Trophoblast cell (in vitro differentiated cells and primary cell): ENCODE results near the gene TRIM16.

ENCODE experiments used
- DNase-seq, 2 donors: peaks; one replicate each; pipeline ENCODE4 v3.0.0-alpha.2; 2016
- H2AFZ ChIP-seq: 2 replicates; pipeline ENCODE4 v1.6.1; 2013; ENCODE audit warnings: low read length, moderate library complexity, mild to moderate bottlenecking; ENCODE audit not compliant: insufficient read depth, poor library complexity
- H2AK5ac ChIP-seq: 2 replicates; pipeline ENCODE4 v1.6.1; 2013; ENCODE audit warnings: mild to moderate bottlenecking, low read length
- H2BK120ac ChIP-seq: 2 replicates; pipeline ENCODE4 v1.6.1; 2013; ENCODE audit warnings: low read length, mild to moderate bottlenecking, moderate library complexity; ENCODE audit not compliant: insufficient read depth, poor library complexity
- H2BK12ac ChIP-seq: 2 replicates; pipeline ENCODE4 v1.6.1; 2013; ENCODE audit warnings: mild to moderate bottlenecking, low read length, moderate library complexity
- H2BK5ac ChIP-seq: 2 replicates; pipeline ENCODE4 v1.6.1; 2013; ENCODE audit warnings: low read length, low read depth, moderate library complexity, mild to moderate bottlenecking; ENCODE audit not compliant: poor library complexity
- H3K14ac ChIP-seq: 2 replicates; pipeline ENCODE4 v1.6.1; 2013; ENCODE audit warnings: mild to moderate bottlenecking, low read length
- H3K18ac ChIP-seq: 2 replicates; pipeline ENCODE4 v1.6.1; 2013; ENCODE audit warnings: mild to moderate bottlenecking, low read length
- H3K23ac ChIP-seq: 2 replicates; pipeline ENCODE4 v1.6.1; 2013; ENCODE audit warnings: low read length
- H3K27ac ChIP-seq: 2 replicates; pipeline ENCODE4 v1.5.1; 2013; ENCODE audit warnings: low read depth, mild to moderate bottlenecking, inconsistent platforms, low read length, moderate library complexity
- H3K27me3 ChIP-seq: 2 replicates; pipeline ENCODE4 v1.6.1; 2013; ENCODE audit warnings: inconsistent platforms, mild to moderate bottlenecking, low read length, moderate library complexity; ENCODE audit not compliant: insufficient read depth
- H3K36me3 ChIP-seq, 2 experiments: 1 replicate in 1 of 2; 2 replicates in 1 of 2; pipeline ENCODE4 v1.6.1; 2013; ENCODE audit warnings: low read length in 2 of 2, mild to moderate bottlenecking in 2 of 2, moderate library complexity in 1 of 2; ENCODE audit not compliant: insufficient read depth in 2 of 2, control insufficient read depth in 1 of 2
- H3K4ac ChIP-seq: 2 replicates; pipeline ENCODE4 v1.6.1; 2013; ENCODE audit warnings: low read depth, mild to moderate bottlenecking, low read length, moderate library complexity
- H3K4me1 ChIP-seq, 2 experiments: 1 replicate in 1 of 2; 2 replicates in 1 of 2; pipeline ENCODE4 v1.6.1; 2013; ENCODE audit warnings: low read length in 2 of 2, mild to moderate bottlenecking in 2 of 2, moderate library complexity in 1 of 2; ENCODE audit not compliant: insufficient read depth in 2 of 2, control insufficient read depth in 1 of 2
- H3K4me2 ChIP-seq: 2 replicates; pipeline ENCODE4 v1.6.1; 2013; ENCODE audit warnings: inconsistent platforms, mild to moderate bottlenecking, low read length, moderate library complexity
- H3K4me3 ChIP-seq: 2 replicates; pipeline ENCODE4 v1.5.1; 2013; ENCODE audit warnings: mild to moderate bottlenecking, low read depth, low read length, inconsistent platforms
- H3K79me1 ChIP-seq: one replicate; pipeline ENCODE4 v1.6.1; 2013; ENCODE audit warnings: low read length
- H3K79me2 ChIP-seq: 2 replicates; pipeline ENCODE4 v1.6.1; 2013; ENCODE audit warnings: low read length, mild to moderate bottlenecking; ENCODE audit not compliant: control insufficient read depth, insufficient read depth, poor library complexity
- H3K9ac ChIP-seq: 2 replicates; pipeline ENCODE4 v1.6.1; 2013; ENCODE audit warnings: mild to moderate bottlenecking, low read length
- H3K9me3 ChIP-seq: 2 replicates; pipeline ENCODE4 v1.6.1; 2013; ENCODE audit warnings: low read depth, mild to moderate bottlenecking, control low read depth, inconsistent platforms, low read length; ENCODE audit not compliant: insufficient read depth
- H4K12ac ChIP-seq: 2 replicates; pipeline ENCODE4 v1.6.1; 2013; ENCODE audit warnings: low read depth, mild to moderate bottlenecking, low read length, moderate library complexity
- H4K8ac ChIP-seq: 2 replicates; pipeline ENCODE4 v1.6.1; 2013; ENCODE audit warnings: low read depth, mild to moderate bottlenecking, low read length, moderate library complexity
- H4K91ac ChIP-seq: one replicate; pipeline ENCODE4 v1.6.1; 2013; ENCODE audit warnings: low read depth, mild to moderate bottlenecking, low read length, moderate library complexity
- whole genome bisulfite sequencing: extraction: QIAGEN DNeasy Blood & Tissue Kit; methylation state at CpG from one replicate; pipeline ENCODE4 v1.1.7; 2013; ENCODE audit warnings: missing lambda C conversion rate; ENCODE audit not compliant: insufficient read length, insufficient coverage; ENCODE audit errors: extremely low coverage; 5-methylcytosine and 5-hydroxymethylcytosine counted together

TRIM16 gene

GRCh38 chr17:15659663-15660062 is 24.4 kb downstream of the TRIM16 start:
- no CpG with 5 or more reads among the region's 4 CpGs for WGBS
- Histone ChIP-seq H3K9ac (no peak overlapping the region), H4K12ac (no peak overlapping the region)

DNA sequence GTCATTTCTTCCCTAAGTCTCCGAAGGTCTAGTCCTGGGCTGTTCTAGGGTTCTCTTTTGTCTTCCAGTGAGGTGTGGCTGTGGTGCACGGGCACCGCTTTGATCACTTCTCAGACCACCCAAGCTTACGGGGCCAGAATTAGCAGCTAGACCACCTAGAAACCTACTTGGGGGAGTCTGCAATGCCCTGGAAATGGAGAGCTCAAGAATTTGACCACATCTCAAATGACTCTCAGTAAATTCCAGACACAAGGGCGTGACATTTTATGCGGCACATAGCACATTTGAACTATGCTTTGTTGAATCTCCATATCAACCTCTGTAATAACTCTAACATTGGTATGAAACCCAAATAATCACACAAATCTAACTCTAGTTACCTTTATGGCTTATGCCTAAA is 24.9 kb downstream of the TRIM16 start:
- H2BK120ac ChIP-seq = peak overlapping the region; percentile 1
- H3K79me1 ChIP-seq = peaks cover 11% of the 10 kb centered on the region
- H3K4me2 ChIP-seq = no peak overlapping the region
- peak overlapping the region; percentile 11 for H2BK5ac ChIP-seq
- no peaks in the 10 kb centered on the region for H3K9me3 ChIP-seq
- H4K8ac ChIP-seq = no peak overlapping the region
- H4K91ac ChIP-seq = peak overlapping the region; percentile 12
- DNase-seq = peak; percentile 33 to 74
- no peak overlapping the region for H3K4ac ChIP-seq
- H2AFZ ChIP-seq = no peak overlapping the region
- peak overlapping the region; percentile 42 for H2BK12ac ChIP-seq
- no peak overlapping the region for H3K14ac ChIP-seq
- H3K36me3 ChIP-seq = peaks cover 2% of the 10 kb centered on the region in 2 experiments
- H2AK5ac ChIP-seq = no peak overlapping the region
- peaks cover 24 to 31% of the 10 kb centered on the region in 2 experiments for H3K4me1 ChIP-seq
- H3K27ac ChIP-seq = peak overlapping the region; percentile 3
- H3K18ac ChIP-seq = no peak overlapping the region
- H3K4me3 ChIP-seq = no peak overlapping the region
- WGBS = no CpG with 5 or more reads among the region's 6 CpGs
- no peak overlapping the region for H3K23ac ChIP-seq
- no peaks in the 10 kb centered on the region for H3K79me2 ChIP-seq
- H3K9ac ChIP-seq = no peak overlapping the region
- H4K12ac ChIP-seq = no peak overlapping the region
- no peaks in the 10 kb centered on the region for H3K27me3 ChIP-seq

More at GRCh38 chr17:15659663-15660062, 24.4 kb downstream of the TRIM16 start:
- Histone ChIP-seq H3K79me1 (peaks cover 11% of the 10 kb centered on the region), H2BK12ac (no peak overlapping the region), H3K9me3 (no peaks in the 10 kb centered on the region), H3K23ac (no peak overlapping the region), H2BK5ac (no peak overlapping the region), H3K4ac (no peak overlapping the region), H3K14ac (no peak overlapping the region), H3K4me1 (peaks cover 24 to 31% of the 10 kb centered on the region in 2 experiments), H3K79me2 (no peaks in the 10 kb centered on the region), H3K4me2 (peak overlapping the region; percentile 41), H2AFZ (no peak overlapping the region), H3K36me3 (peaks cover 4 to 5% of the 10 kb centered on the region in 2 experiments), H2BK120ac (no peak overlapping the region), H3K27me3 (no peaks in the 10 kb centered on the region), H3K18ac (no peak overlapping the region), H2AK5ac (no peak overlapping the region), H4K8ac (no peak overlapping the region), H3K4me3 (no peak overlapping the region), H3K27ac (no peak overlapping the region), H4K91ac (no peak overlapping the region)
- DNase-seq = peak; percentile 93 to 96

DNA sequence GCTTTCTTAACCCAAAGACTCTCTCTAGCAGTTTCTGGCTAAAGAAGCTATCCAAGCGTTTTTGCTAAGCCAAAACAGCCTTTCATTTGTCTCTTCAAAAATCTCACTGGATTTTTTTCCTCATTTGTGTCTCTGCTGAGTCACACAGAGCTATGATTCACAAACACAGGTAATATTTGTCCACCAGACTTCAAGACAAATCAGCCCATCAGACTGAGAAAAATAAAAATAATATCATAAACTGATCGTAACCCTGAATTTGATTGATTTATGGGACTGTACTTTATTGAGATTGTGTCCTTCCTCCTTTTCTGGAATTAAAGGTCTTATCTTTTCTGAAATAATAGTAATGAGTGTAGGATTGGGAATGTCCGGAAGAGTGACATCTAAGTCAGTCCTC is 25.8 kb downstream of the TRIM16 start:
- Histone ChIP-seq H3K4me1 (peaks cover 29 to 38% of the 10 kb centered on the region in 2 experiments), H4K8ac (no peak overlapping the region)

DNA sequence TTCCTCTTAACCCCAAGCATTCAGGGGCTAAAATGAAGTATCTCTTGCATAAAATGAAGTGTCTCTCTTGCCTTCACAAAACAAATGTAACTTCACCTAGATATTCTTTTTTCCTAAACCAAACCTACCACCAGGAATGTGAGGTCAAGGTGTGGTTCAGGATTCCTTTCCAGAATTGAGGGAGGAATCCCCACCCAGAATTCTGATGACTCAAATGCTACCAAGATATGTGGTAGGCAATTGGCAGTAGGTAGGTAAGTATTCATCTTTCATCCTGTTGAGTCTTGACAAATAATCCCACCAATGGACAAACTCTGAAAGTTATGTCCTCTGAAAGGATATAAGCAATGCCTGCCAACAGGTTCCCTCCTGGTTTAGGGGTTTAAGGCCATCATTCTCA is 26.2 kb downstream of the TRIM16 start:
- Histone ChIP-seq H2BK12ac (no peak overlapping the region), H3K27ac (no peak overlapping the region), H4K91ac (no peak overlapping the region), H4K12ac (no peak overlapping the region), H3K27me3 (no peaks in the 10 kb centered on the region), H2BK5ac (no peak overlapping the region), H3K4me1 (peaks cover 29 to 41% of the 10 kb centered on the region in 2 experiments), H3K79me2 (peaks cover 2% of the 10 kb centered on the region), H3K4me3 (no peak overlapping the region), H3K4ac (no peak overlapping the region), H3K18ac (no peak overlapping the region), H3K23ac (no peak overlapping the region), H3K14ac (no peak overlapping the region), H4K8ac (no peak overlapping the region), H3K79me1 (peaks cover 18% of the 10 kb centered on the region), H3K9me3 (no peaks in the 10 kb centered on the region), H2BK120ac (no peak overlapping the region), H2AK5ac (no peak overlapping the region), H3K4me2 (no peak overlapping the region), H3K9ac (no peak overlapping the region), H3K36me3 (peaks cover 0 to 2% of the 10 kb centered on the region in 2 experiments), H2AFZ (no peak overlapping the region)
- peak; percentile 30 to 82 for DNase-seq

More for the DNA sequence above, 25.8 kb downstream of the TRIM16 start:
- Histone ChIP-seq H4K91ac (no peak overlapping the region), H2BK120ac (no peak overlapping the region), H3K18ac (no peak overlapping the region), H3K4me2 (no peak overlapping the region), H3K23ac (no peak overlapping the region), H3K36me3 (peaks cover 0 to 2% of the 10 kb centered on the region in 2 experiments), H3K4ac (no peak overlapping the region), H2AFZ (no peak overlapping the region), H3K27me3 (no peaks in the 10 kb centered on the region), H4K12ac (no peak overlapping the region), H3K79me1 (peaks cover 18% of the 10 kb centered on the region), H3K4me3 (no peak overlapping the region), H3K14ac (no peak overlapping the region), H3K27ac (no peak overlapping the region), H2AK5ac (no peak overlapping the region), H3K9ac (no peak overlapping the region), H3K9me3 (no peaks in the 10 kb centered on the region), H2BK5ac (no peak overlapping the region), H3K79me2 (peaks cover 2% of the 10 kb centered on the region), H2BK12ac (no peak overlapping the region)
- DNase-seq = peak in 1 of 2 donors; percentile 71
- WGBS = no CpG with 5 or more reads among the region's 3 CpGs
